ENCODE data around the gene DDX24.

Gene DDX24

GRCh38 chr14:94102768-94103482 lies 21.9 kb upstream of the DDX24 start:
- no peaks in the 10 kb centered on the region; the same call in 1 of the 2 replicates for H3K36me3 ChIP-seq (ENCODE audit: control insufficient read depth, insufficient read depth, low read length)
- WGBS (ENCODE audit: insufficient coverage, insufficient read length), result no CpG with 5 or more reads among the region's 8 CpGs
- H3K4me1 ChIP-seq (ENCODE audit: control insufficient read depth, insufficient read depth, low read length), result no peaks in the 10 kb centered on the region
- no peaks in the 10 kb centered on the region for H3K27me3 ChIP-seq (ENCODE audit: control insufficient read depth, insufficient read depth, low read length)
- H3K9me3 ChIP-seq (ENCODE audit: control insufficient read depth, insufficient read depth, low read length), result no peaks in the 10 kb centered on the region
- no peak overlapping the region for H3K27ac ChIP-seq (ENCODE audit: low read length)
- no peak for DNase-seq (ENCODE audit: low read depth, low spot score)
- H3K4me3 ChIP-seq (ENCODE audit: low read length), result no peak overlapping the region

DNA sequence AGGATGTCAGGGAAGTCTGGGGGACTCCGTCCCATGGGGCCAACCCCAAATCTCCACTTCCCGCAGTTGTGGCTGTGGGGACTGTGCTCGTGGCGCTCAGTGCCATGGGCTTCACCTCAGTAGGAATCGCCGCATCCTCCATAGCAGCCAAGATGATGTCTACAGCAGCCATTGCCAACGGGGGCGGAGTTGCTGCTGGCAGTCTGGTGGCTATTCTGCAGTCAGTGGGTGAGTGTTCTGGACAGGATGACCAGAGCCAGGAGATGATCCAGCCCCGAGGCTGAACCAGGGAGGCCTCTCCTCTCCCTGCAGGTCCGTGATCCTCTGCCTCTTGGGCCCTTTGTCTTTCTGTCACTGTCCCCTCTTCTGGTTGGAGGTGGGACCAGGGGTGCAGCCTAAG lies 20.7 kb upstream of the DDX24 start:
- H3K36me3 ChIP-seq (ENCODE audit: control insufficient read depth, insufficient read depth, low read length), result no peaks in the 10 kb centered on the region; the same call in 1 of the 2 replicates
- whole genome bisulfite sequencing (ENCODE audit: insufficient coverage, insufficient read length), result no CpG with 5 or more reads among the region's 10 CpGs

DNA sequence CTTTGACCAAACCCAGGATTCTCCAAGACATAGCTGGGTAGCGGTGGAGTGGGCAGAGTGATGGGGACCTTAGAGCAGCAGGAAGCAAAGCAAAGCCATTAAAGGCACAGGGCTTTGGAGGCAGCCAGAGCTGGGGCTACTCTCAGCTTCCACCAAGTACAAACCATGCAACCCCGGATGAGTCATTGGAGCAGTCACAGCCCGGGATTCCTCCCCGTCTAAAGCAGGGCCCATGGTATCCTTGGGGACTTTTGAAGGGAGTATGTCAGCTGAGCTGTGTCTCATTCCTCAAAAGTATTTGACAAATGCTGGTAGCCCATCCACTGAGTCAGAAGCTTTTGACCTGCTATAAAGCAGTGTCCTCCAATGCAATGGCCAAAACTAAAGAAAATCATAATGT lies 19.8 kb upstream of the DDX24 start:
- Histone ChIP-seq H3K4me1 (ENCODE audit: control insufficient read depth, insufficient read depth, low read length) (no peaks in the 10 kb centered on the region), H3K4me3 (ENCODE audit: low read length) (no peak overlapping the region), H3K9me3 (ENCODE audit: control insufficient read depth, insufficient read depth, low read length) (no peaks in the 10 kb centered on the region), H3K36me3 (ENCODE audit: control insufficient read depth, insufficient read depth, low read length) (no peaks in the 10 kb centered on the region; the same call in 1 of the 2 replicates), H3K27ac (ENCODE audit: low read length) (no peak overlapping the region), H3K27me3 (ENCODE audit: control insufficient read depth, insufficient read depth, low read length) (no peaks in the 10 kb centered on the region)
- DNase-seq (ENCODE audit: low read depth, low spot score), result no peak
- no CpG with 5 or more reads among the region's 4 CpGs for WGBS (ENCODE audit: insufficient coverage, insufficient read length)

More for the DNA sequence above, 20.7 kb upstream of the DDX24 start:
- no peak overlapping the region for H3K27ac ChIP-seq (ENCODE audit: low read length)
- H3K9me3 ChIP-seq (ENCODE audit: control insufficient read depth, insufficient read depth, low read length), result no peaks in the 10 kb centered on the region
- no peak overlapping the region for H3K4me3 ChIP-seq (ENCODE audit: low read length)
- no peaks in the 10 kb centered on the region for H3K4me1 ChIP-seq (ENCODE audit: control insufficient read depth, insufficient read depth, low read length)
- DNase-seq (ENCODE audit: low read depth, low spot score), result no peak
- no peaks in the 10 kb centered on the region for H3K27me3 ChIP-seq (ENCODE audit: control insufficient read depth, insufficient read depth, low read length)

DNA sequence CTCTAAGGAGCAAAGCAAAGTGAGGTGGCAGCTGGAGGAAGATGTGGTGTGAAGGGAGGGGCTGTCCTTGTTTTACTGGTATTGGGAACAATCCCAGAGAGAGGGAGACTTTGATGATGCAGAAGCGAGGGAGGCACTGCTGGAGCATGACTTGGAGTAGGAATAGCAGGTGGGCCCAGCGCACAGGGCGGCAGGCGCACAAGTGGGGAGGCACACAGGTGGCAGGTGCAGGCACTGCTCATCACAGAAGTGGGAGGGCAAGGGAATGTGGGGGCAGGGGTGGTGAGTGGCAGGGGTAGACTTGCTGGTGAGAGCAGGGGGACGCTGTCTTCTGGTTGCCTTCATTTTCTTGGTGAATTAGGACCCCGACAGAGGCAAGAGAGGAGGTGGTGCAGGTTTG lies 18.0 kb upstream of the DDX24 start:
- Histone ChIP-seq H3K27ac (ENCODE audit: low read length) (no peak overlapping the region), H3K9me3 (ENCODE audit: control insufficient read depth, insufficient read depth, low read length) (no peaks in the 10 kb centered on the region), H3K4me1 (ENCODE audit: control insufficient read depth, insufficient read depth, low read length) (no peaks in the 10 kb centered on the region), H3K36me3 (ENCODE audit: control insufficient read depth, insufficient read depth, low read length) (no peaks in the 10 kb centered on the region; the same call in 1 of the 2 replicates), H3K4me3 (ENCODE audit: low read length) (no peak overlapping the region), H3K27me3 (ENCODE audit: control insufficient read depth, insufficient read depth, low read length) (no peaks in the 10 kb centered on the region)
- DNase-seq (ENCODE audit: low read depth, low spot score), result no peak
- WGBS (ENCODE audit: insufficient coverage, insufficient read length), result no CpG with 5 or more reads among the region's 6 CpGs

- Histone ChIP-seq H3K9me3 (ENCODE audit: control insufficient read depth, insufficient read depth, low read length) (no peaks in the 10 kb centered on the region), H3K27ac (ENCODE audit: low read length) (no peak overlapping the region), H3K4me1 (ENCODE audit: control insufficient read depth, insufficient read depth, low read length) (no peaks in the 10 kb centered on the region), H3K36me3 (ENCODE audit: control insufficient read depth, insufficient read depth, low read length) (no peaks in the 10 kb centered on the region; the same call in 1 of the 2 replicates), H3K27me3 (ENCODE audit: control insufficient read depth, insufficient read depth, low read length) (no peaks in the 10 kb centered on the region), H3K4me3 (ENCODE audit: low read length) (no peak overlapping the region)
- DNase-seq (ENCODE audit: low read depth, low spot score), result no peak
- no CpG with 5 or more reads among the region's 10 CpGs for WGBS (ENCODE audit: insufficient coverage, insufficient read length)
Measured at GRCh38 chr14:94098326-94098992, 17.5 kb upstream of the DDX24 start.

DNA sequence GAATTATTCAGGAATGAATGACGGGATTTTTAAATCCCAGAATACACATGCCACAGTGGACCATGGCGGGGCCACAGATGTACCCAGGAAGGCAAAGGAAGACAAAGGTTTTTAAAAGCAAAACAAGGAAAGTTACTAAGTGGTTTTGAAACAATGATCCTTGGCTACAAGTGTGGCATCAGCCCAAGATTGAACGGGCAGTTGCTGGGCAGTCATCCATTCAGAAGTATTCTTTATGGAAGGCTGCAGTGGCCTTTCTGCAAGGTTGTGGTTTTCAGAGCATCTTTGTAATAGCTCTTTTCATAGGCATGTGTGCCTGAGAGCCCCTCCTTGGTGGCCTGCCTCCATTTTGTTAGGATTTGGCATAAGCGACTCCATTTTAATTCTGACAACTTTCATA lies 16.1 kb upstream of the DDX24 start:
- H3K27me3 ChIP-seq (ENCODE audit: control insufficient read depth, insufficient read depth, low read length), result no peaks in the 10 kb centered on the region
- no peaks in the 10 kb centered on the region for H3K4me1 ChIP-seq (ENCODE audit: control insufficient read depth, insufficient read depth, low read length)
- no peak overlapping the region for H3K27ac ChIP-seq (ENCODE audit: low read length)
- no CpG with 5 or more reads among the region's 4 CpGs for WGBS (ENCODE audit: insufficient coverage, insufficient read length)
- H3K4me3 ChIP-seq (ENCODE audit: low read length), result no peak overlapping the region
- H3K9me3 ChIP-seq (ENCODE audit: control insufficient read depth, insufficient read depth, low read length), result no peaks in the 10 kb centered on the region
- H3K36me3 ChIP-seq (ENCODE audit: control insufficient read depth, insufficient read depth, low read length), result no peaks in the 10 kb centered on the region; the same call in 1 of the 2 replicates
- no peak for DNase-seq (ENCODE audit: low read depth, low spot score)

- WGBS (ENCODE audit: insufficient coverage, insufficient read length), result no CpG with 5 or more reads among the region's 2 CpGs
Measured at GRCh38 chr14:94093418-94093817, 12.4 kb upstream of the DDX24 start.

GRCh38 chr14:94089479-94089878 lies 8.5 kb upstream of the DDX24 start:
- no peaks in the 10 kb centered on the region for H3K9me3 ChIP-seq (ENCODE audit: control insufficient read depth, insufficient read depth, low read length)
- no peak overlapping the region for H3K4me3 ChIP-seq (ENCODE audit: low read length)
- no CpG with 5 or more reads among the region's 4 CpGs for WGBS (ENCODE audit: insufficient coverage, insufficient read length)
- no peaks in the 10 kb centered on the region for H3K4me1 ChIP-seq (ENCODE audit: control insufficient read depth, insufficient read depth, low read length)
- no peaks in the 10 kb centered on the region for H3K36me3 ChIP-seq (ENCODE audit: control insufficient read depth, insufficient read depth, low read length)
- H3K27ac ChIP-seq (ENCODE audit: low read length), result no peak overlapping the region
- DNase-seq (ENCODE audit: low read depth, low spot score), result no peak
- H3K27me3 ChIP-seq (ENCODE audit: control insufficient read depth, insufficient read depth, low read length), result no peaks in the 10 kb centered on the region

More at GRCh38 chr14:94093418-94093817, 12.4 kb upstream of the DDX24 start:
- Histone ChIP-seq H3K4me3 (ENCODE audit: low read length) (no peak overlapping the region), H3K36me3 (ENCODE audit: control insufficient read depth, insufficient read depth, low read length) (no peaks in the 10 kb centered on the region; the same call in 1 of the 2 replicates), H3K27ac (ENCODE audit: low read length) (no peak overlapping the region), H3K4me1 (ENCODE audit: control insufficient read depth, insufficient read depth, low read length) (no peaks in the 10 kb centered on the region), H3K9me3 (ENCODE audit: control insufficient read depth, insufficient read depth, low read length) (no peaks in the 10 kb centered on the region), H3K27me3 (ENCODE audit: control insufficient read depth, insufficient read depth, low read length) (no peaks in the 10 kb centered on the region)
- no peak for DNase-seq (ENCODE audit: low read depth, low spot score)

- no peak for DNase-seq (ENCODE audit: low read depth, low spot score)
- no CpG with 5 or more reads among the region's 5 CpGs for WGBS (ENCODE audit: insufficient coverage, insufficient read length)
- no peaks in the 10 kb centered on the region for H3K4me1 ChIP-seq (ENCODE audit: control insufficient read depth, insufficient read depth, low read length)
- no peak overlapping the region for H3K27ac ChIP-seq (ENCODE audit: low read length)
- H3K36me3 ChIP-seq (ENCODE audit: control insufficient read depth, insufficient read depth, low read length), result no peaks in the 10 kb centered on the region
- no peaks in the 10 kb centered on the region for H3K9me3 ChIP-seq (ENCODE audit: control insufficient read depth, insufficient read depth, low read length)
- H3K4me3 ChIP-seq (ENCODE audit: low read length), result no peak overlapping the region
- no peaks in the 10 kb centered on the region for H3K27me3 ChIP-seq (ENCODE audit: control insufficient read depth, insufficient read depth, low read length)
Measured at GRCh38 chr14:94088516-94088915, 7.5 kb upstream of the DDX24 start.

- no peaks in the 10 kb centered on the region for H3K4me1 ChIP-seq (ENCODE audit: control insufficient read depth, insufficient read depth, low read length)
- no peaks in the 10 kb centered on the region for H3K9me3 ChIP-seq (ENCODE audit: control insufficient read depth, insufficient read depth, low read length)
- no peaks in the 10 kb centered on the region for H3K36me3 ChIP-seq (ENCODE audit: control insufficient read depth, insufficient read depth, low read length)
- no CpG with 5 or more reads among the region's 4 CpGs for WGBS (ENCODE audit: insufficient coverage, insufficient read length)
- no peak for DNase-seq (ENCODE audit: low read depth, low spot score)
- no peak overlapping the region for H3K4me3 ChIP-seq (ENCODE audit: low read length)
- no peaks in the 10 kb centered on the region for H3K27me3 ChIP-seq (ENCODE audit: control insufficient read depth, insufficient read depth, low read length)
- H3K27ac ChIP-seq (ENCODE audit: low read length), result no peak overlapping the region
Measured at GRCh38 chr14:94087891-94088290, 6.9 kb upstream of the DDX24 start.
